Measurements from ENCODE around the gene KRT38.
"Not testable (repeated sequence)": the region's sequence is repeated elsewhere in the genome, so short reads cannot be mapped to it uniquely, and the experiment has no call there.

The KRT38 gene

DNA sequence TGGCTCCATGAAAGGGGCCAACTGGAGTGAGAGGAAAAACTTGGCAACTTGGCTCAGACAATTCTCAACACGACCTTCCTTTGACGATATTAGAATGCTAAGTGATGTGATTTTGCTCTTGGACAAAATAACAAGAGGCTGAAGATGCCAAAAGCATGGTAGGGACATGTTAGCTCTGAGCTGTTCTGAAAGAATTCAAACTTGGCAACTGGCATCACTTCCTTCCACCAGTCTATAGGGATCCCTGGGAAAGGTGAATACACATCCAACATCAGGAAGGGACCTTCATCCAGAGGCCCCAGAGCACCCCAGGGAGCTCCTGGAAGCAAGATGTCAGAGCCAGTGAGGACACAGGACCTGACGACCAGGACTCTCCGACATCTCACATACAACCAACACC, 20.6 kb downstream of the KRT38 start:
- no peak for DNase-seq

DNA sequence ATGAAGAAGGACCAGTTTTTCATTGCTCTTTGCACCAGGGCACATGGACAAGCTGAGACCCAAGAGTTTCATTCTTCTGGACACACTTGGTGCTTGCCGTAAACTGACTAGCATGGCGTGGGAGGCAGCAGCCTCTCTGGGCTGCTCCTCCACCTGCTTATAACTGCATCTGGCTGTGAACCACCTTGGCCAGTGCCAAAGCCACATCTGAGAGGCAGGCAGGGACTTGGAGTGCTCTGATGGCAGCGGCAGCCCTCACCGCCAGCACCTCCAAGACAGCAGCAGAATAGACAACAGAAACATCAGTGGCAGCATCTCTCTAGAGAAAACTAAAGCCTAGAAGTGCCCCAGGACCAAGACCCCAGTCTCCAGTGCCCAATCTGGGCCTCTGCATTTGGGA, 21.1 kb downstream of the KRT38 start:
- no peak for DNase-seq

DNA sequence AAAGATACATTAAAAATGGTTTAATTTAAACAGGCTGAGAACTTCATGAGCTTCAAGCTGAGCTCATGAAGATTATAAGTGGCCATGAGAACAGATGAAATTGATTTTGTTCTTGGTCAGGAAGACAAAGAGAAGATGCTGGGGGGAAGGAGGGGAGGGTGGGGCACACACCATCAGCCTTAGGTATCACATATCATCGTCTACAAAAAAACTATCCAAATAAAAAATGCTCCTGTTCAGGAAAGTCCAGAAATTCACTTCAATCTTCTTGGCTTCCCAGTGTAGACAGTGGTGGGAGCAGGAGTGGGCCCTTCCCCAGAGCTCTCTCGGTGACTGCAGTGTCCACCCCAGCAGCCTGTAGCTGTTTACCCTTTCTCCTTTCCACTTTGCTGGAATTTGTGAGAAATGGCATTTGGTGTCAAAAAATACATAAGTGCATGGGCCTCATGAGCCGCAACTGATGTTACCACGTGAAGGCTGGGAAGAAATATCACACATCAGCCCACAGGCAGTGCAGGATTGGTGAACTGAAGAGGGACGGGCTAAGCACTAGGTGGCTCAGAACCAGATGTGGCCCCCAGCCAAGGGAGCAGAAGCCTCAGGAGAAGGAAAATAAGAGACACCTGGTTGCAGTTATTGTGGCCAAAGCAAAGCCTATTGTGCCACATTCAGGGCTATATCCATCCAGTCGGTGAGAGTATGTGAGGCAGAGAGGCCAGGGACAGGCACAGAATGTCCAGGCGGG, 22.5 kb downstream of the KRT38 start:
- no peak for DNase-seq

DNA sequence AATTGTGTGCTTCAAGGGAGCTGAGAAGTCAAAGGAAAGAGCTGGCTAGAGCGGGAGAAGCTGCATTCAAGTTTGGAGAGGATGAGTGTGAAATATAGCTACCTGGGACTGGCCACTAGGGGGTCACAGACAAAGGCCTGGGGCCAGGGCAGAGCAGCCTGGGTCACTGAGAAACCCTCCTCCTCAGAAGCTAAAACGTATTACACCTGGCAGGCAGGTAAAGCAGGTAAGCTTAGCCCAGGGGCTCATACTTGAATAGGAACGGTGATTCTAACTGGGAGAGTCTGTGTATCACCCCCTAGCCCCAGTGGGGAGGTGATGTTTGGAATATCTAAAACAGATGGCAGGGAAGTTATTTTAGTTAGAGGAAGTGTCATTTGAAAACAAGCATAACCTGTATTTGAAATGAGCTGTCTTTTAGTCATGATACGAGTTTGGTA, 23.2 kb downstream of the KRT38 start:
- no peak for DNase-seq

DNA sequence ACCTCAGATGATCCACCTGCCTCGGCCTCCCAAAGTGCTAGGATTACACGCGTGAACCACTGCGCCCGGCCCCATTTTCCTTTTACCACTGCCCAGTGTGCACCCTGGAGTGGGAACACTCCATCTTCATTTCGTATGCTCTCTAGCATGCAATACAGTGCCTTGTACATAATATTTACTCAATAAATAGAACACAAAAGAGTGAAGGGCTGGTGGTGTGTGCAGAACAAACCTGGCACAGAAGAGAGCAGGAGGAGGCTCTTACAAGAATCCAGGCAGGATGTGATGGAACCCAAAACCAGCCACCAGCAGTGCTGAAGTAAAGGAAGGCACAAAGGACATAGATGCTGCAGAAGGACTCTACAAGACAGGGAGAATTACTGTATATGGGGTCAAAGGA, 23.7 kb downstream of the KRT38 start:
- no peak for DNase-seq

DNA sequence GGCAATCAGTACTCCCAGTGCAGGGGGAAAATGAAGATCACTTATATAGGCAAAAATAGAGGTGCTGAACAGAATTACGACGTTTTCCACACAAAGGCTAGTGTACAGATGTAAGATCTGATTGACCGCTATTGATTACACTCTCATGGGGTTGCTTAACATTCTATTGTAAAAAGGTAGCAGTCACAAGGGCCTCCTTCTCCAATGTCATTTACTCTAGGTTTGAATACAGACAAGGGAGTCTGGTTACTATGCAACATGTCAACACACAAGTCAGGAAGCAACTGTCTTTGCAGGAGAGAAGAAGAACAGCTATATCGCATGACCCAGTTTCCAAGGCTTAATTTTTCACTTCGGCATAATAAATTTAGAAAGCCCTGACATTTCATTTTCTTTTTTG, 24.3 kb downstream of the KRT38 start:
- DNase-seq = no peak

DNA sequence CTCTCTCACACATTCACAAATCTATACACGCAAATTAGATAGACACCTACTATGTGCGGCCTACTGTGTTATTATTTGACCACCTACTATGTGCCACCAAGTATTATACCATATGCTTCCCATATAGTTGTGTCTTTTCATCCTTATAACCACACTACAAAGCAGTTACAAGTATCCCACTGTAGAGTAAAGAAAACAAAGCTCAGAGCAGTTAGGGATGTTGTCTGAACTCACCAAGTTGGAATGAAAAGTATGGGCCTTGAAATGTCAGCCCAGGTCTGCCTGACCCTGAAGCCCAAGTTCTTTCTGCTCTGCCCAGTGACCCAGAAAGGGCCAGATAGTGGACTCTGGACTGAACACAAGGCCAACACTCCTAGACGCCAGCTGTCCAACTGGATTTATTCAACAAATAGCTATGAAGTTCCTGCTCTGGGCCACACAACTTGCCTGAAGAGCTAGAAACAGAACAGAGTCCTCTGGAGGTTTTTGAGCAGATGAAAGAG, 24.9 kb downstream of the KRT38 start:
- DNase-seq = no peak

DNA sequence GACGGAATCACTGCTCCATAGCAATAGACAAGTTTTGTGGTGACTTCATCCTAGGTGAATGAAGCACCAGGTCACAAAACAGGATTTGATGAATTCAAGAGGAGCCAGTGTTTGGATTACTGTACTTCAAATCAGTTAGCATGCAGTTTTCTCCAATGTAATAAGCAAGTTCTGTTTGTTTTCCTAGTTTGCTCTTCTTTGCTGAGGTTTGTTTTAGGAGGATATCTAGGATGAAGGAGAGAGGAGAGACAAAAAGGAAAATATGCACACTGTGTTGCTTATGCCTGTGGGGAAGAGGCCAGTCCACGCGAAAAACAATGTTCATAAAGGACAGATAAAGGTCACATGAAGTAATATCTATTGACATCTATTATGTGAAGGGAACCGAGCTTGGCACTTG, 25.4 kb downstream of the KRT38 start:
- DNase-seq = no peak

DNA sequence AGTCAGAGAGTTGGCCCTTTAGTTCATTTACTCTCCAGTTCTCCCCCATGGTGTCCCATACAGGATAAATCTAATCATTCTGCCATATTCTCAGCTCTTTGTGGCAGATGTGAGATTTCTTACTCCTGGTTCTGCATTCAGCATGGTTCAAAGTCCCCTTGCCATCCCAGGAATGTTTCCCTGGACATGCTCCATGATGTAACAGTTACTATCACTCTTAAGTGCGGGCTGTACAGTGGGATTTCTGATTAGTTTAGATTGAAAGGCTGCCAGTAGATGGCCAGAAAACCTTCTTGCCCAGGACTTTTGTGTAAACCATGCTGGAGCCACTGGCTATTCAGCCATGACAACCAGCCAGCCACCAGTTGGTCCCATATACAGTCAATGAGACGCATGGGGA, 26.8 kb downstream of the KRT38 start:
- no peak for DNase-seq

DNA sequence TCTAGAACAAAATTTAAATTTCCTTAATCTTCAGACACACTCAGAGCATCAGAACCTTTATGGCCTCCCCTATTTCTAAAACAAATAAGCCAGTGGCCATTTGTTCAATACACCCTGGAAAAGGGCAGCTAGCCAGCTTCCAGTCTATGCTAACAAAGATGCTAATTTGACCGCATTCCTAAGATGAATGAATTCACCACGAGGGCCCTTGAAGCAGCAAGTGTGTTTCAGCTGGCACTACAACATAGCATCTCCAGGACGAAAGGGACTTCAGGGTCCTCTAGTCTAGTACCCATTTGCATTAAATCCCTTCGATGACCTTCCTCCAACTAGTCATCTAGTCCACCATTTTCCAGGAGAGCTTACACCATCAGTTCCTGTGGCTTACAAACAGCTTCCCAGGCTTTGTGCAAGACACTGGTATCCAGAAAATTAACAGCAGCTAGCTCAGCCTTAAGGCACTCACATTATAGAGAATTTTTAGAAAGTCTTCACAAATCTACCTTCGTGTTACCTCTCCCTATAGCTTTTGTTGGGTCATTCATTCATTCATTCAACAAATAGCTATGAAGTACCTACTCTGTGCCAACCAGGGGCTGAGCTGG, 27.3 kb downstream of the KRT38 start:
- DNase-seq = no peak

DNA sequence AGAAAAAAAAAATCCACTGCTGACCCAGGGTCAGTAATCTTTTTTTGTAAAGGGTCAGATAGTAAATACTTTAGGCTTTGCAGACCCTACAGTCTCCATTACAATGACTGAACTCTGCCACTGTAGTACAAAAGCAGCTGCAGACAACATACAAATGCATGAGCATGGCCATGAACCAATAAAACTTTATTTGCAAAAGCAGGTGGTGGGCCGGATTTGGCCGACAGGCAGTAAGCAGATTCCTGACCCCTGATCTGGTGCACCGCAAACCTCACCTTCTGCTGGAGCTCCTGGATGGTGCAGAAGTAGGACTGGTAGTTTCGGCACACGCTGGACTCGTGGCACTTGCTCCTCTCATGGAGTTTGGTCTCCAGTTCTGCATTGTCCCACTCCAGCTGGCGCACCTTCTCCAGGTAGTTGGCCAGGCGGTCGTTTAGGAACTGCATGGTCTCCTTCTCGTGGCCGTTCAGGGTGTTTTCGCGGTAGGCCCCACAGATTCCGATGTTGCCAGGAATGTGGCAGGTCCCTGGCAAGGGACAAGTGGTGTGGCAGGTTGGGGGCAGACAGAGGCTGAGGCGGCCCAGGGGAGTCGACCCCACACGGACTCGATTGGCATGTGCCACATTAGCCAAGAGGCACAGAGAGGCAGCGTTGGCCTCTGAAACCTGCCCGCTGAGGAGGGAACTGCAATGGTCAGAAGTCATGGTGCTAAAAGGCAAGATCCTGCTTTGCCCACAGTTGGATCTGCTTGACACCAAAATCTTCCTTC, 29.5 kb downstream of the KRT38 start:
- DNase-seq = no peak

DNA sequence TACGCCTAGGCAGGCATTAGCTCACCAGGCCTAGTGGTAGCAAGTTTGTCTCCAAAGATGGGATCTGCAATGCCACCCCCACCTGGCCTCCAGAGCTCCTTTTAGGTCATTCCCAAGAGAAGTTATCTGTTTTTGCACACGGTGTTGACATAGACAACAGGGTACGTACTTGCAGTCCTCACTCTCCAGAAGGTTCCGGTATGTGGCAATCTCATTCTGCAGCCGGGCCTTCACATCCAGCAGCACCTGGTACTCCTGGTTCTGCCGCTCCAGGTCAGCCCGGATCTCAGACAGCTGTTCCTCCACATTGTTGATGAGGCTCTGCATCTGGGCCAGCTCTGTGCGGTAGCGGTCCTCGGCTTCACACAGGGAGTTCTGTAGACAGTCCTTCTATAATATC, 33.6 kb downstream of the KRT38 start:
- DNase-seq = no peak

DNA sequence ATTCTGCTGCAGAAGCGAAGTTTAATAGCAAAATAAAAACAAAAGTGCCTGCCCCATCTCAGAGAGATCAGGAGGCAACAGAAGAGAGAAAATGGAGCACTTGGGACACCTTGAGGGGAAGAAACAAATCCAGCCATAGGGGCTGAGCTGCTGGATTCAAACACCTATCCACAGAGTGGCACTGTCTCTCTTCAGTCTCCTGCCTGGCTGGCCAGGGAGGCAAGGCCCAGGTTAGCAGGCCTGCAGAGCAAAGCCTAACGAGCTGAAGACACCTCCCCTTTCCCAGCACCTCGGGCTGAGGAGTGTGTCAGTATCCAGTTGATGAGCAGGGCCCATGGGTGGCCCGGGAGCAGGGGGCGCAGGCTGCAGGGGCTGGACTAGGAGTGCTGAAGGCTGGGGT, 34.6 kb downstream of the KRT38 start:
- no peak for DNase-seq

DNA sequence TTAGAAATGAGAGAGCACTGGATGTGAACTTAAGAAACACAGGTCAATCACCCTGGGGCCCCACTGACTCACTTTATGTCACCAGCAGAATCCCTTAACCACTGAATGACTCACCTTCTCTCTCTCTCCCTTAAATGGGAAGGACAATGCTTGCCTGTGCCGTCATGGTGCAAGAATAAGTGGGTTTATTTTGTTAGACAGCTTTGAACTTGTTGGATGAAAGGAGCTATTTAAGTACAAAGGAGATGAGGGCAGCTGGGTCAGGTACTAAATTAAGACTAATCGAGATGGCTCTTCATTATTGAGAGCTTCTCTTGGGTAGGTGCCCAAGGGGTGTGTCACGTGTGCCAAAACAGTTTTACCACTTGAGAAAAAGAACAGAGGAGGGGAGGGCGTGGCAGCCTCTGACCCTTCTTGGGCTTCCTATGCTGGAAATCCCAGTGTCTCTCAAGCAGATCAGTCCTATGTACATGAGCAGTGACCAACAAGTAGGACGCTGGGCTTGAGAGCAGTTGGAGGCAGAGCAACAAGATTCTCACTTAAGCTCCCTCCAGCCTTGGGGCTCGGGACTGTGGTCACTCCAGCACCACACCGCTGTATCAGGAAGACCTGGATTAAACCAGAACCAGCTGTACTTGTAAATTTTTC, 36.6 kb downstream of the KRT38 start:
- peak in 1 of 2 donors; percentile 22 for DNase-seq

DNA sequence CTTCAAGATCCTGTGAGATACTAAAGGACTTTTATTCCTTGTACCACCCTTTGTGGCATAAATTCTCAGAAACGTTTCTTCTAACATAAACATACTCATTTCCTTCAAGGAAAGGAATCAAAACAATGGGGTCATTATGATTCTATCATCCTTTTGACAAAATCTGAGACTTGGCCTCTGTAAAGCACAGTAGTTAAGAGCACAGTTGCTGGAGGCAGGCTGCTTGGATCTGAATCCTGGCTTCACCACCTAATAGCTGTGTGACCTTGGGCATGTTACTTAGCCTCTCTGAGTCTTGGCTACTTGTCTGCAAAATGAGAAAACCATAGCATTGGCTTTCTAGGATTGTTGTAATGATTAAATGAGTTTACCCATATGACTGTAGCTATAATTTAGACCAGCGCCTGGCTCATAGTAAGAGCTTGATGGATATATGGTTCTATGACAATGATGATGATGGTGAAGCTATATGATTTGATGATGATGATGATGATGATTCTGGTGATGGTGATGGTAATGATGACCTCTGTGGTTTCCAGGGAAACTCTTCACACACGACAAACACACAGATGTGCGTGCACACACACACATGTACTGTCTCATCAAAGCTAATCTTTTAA, 37.3 kb downstream of the KRT38 start:
- no peak for DNase-seq

DNA sequence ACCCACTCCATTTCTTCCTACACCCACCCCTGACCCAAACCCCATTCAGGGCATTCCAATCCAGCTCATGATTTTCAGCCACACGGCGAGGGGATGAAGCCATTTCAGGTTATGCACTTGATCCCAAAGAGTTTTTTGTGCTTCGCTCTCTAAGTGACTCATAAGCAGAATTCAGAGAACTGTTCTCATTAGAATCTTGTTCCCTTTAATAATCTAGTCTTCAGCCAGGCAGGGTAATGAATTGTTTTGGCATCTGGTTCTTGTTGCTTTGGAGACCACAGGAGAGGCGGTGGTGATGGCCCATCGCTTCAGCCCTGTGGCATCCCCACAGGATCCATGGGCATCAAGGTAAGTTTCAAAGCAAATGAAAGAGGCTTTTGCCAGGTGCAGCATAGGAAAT, 38.6 kb downstream of the KRT38 start:
- no peak for DNase-seq

DNA sequence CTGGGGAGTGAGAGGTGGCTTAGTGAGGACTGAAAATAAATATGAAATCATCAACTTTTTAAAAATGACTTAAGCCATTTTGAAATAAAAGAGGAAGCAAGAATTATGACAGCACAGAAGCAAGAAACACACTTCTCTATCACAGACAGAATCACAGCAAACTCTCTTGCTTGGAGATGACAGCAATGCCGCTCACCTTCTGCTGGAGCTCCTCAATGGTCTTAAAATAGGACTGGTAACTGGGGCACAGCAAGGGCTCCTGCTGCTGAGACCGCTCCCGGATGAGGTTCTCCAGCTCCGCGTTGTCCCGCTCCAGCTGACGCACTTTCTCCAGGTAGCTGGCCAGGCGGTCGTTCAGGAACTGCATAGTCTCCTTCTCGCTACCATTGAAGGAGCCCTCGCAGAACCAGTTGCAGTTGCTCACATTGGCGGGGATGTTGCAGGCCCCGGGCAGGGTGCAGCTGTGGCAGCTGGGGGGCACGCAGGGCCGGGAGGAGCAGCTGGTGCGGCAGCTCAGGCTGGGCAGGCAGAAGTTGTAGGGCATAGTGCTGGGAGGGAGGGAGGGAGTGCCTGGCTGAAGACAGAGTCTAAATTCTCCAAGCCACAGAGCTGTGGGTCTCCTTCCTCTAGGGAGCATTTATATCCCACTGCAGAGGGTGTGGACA, 43.7 kb downstream of the KRT38 start, which contains the start of gene KRT31:
Gene KRT31, minus strand, starts transcription at position 613 of the 665 bp plus-strand sequence. Its CDS starts 69 bp downstream, at position 544.
- DNase-seq = no peak

DNA sequence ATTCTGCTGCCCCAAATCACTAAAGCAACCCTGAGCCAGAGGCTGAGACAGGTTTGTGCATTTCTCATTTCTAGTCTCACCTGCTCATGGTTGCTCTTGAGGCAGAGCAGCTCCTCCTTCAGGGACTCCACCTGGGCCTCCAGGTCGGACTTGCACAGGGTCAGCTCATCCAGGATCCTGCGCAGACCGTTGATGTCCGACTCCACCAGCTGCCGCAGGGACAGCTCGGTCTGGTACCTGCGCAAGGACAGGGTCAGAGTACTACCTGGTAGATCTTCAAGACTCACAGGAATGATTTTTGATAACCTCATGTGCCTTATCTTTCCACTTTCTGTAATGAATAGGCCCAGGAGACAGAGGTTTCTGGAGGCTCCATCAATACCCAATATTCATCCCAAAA, 44.4 kb downstream of the KRT38 start:
- DNase-seq = no peak

DNA sequence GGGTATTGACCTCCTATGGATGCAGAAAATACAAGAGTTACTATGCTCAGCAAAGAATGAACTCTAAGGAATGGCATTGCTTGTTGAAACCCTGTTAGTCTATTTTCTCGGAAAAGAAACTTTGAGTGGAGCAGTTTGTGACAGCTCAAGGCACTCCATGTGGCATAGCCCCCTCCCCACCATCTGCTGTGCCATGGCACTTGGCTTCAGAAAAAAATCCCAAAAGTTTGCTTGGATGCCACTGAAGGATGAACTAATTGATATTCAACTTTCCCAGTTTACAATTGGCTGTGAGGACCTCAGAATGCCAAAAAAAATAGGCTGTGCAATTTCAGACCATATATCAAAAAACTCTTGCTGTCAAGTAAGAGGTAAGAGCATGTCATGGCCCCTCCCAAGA, 45.2 kb downstream of the KRT38 start:
- no peak for DNase-seq

DNA sequence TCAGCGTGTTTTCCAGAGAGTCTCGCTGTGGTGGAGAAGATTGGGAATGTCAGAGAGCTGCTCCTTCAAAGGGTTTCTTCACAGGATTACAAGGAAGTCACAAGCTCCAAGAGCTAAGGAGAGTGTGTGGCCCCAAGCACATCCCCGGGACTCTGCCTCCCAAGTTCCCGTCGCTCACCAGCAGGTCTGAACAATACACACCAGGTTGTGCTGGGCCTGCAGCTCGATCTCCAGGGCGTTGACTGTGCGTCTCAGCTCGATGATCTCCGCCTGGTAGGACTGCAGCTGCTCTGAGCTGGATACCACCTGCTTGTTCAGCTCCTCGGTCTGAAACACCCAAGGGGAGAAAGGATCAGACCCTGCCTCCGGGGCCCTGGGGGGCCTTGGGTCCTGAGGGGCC, 45.7 kb downstream of the KRT38 start:
- not testable (repeated sequence) for DNase-seq

DNA sequence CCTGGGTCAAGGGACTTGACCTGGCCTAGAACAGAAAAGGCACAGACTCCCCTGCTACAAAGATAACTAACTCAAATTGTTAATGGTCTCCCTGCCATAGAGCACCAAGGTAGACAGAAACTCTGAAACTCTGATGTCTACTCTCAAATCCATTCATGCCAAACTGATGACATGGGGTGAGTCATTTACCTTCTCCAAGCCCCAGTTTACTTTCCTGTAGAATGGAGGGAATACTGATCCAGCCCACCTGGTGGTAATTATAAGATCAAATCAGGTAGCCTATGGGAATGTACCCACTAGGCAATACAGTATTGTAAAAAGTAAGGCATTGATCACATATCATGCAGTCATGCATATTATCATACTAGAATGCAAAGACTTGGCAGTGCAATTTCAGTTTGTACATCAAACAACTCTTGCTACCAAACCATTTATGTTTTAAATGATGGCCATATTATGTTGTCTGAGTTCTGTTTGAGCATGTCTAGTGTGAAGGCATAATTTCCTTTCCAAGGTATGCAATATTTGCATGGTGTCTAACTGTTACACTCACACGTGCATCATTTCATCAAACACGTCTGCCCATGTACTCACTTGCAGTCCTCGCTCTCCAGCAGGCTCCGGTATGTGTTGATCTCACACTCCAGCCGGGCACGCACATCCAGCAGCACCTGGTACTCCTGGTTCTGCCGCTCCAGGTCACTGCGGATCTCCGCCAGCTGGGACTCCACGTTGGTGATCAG, 46.4 kb downstream of the KRT38 start:
- DNase-seq = no peak
